HG03039 (cell line): Measurements from ENCODE around the gene SAMD8.

Experiments used
- ATAC-seq: cut with Tn5 transposase; IDR thresholded peaks from one replicate; pipeline ENCODE4 v1.9.1; 2021; ENCODE audit warnings: mild to moderate bottlenecking, moderate library complexity; ENCODE audit not compliant: unreplicated experiment

Gene SAMD8

DNA sequence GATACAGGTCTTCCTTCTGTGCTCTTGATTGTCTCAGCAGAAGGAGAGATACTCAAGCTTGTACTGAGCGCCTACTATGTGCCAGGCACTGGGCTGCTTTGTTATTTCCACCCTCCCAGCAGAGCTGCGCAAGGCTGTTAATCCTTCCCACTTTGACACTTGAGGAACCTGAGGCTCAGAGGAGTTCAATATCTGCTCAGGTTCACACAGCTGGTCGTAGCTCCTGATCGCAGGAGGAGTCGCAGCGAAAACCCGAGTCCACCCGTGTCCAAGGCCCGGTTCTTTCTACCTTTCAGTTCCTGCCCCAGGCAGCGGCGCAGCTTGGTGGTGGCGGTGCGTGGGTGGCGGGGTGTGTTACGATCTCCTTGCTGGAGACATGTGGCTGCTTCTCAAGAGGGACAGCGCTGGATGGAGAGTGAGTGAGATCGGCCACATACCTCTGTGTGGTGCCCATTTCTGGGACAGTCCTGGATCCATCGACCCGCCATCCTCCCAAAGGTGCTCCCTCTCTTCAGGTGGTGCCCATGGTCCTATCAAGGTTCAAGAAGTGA is 26.5 kb upstream of the SAMD8 start:
- ATAC-seq, result no peak

DNA sequence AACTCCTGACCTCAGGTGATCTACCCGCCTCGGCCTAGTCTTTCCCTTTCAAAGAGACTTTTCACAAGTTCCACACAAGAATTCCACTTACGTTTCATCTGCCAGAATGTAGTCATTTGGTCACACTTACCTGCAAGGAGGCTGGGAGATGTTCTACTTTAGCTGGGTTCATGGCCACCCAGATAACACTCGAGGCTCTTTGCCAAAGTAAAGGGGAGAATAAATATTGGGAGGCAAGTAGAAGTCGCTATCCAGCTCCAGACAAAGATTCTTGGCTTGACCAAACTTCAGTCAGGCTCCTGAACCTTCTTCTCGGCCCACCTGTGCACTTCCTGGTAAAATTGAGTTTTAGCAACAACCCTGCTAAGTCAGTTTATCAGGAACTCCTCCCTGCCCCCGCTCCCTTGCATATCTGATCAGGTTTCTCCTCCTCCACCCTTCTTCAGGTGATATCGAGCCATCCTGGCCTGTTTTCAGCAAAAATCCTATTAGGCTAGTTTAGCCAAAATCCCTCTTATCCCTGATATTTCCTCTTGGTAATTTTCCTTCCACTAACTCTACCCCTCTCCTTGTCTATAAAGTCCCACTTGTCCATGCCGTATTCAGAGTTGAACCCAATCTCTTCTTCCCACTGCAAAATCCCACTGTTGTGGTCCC is 25.1 kb upstream of the SAMD8 start:
- ATAC-seq, result no peak

DNA sequence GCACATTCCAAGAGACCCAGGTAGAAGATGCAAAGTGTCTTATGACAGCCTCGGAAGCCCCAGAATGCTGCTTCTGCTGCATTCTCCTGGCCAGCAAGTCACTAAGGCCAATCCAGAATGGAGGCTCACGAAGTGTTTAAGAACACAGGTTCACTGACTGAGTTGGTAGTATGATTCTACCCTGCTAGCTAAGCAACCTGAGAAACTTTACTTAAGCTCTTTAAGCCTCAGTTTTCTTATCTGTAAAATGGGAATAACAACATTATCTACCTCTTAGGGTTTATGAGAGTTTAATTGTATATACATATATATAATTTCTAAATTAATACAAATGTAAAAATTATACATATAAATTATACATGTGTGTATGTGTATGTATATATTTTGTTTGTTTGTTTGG is 22.8 kb upstream of the SAMD8 start:
- no peak for ATAC-seq

DNA sequence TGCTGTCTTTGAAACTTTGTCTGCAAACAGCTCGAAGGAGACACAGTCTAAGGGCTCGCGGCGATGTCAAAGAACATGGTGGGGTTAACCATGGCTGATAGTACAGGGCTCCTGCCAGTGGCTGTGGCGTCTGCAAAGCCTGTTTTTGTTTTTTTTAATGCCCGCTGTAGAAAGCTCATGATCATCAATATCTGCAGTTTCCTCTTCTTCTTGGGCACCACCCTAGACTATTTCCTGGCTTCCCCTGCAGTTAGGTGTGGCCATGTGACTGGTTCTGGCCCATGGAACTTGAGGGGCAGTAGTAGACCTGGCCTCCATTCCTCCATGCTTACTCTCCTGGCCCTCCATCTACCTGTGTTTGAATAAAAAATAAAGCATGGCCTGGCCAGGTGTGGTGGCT is 21.8 kb upstream of the SAMD8 start:
- no peak for ATAC-seq

DNA sequence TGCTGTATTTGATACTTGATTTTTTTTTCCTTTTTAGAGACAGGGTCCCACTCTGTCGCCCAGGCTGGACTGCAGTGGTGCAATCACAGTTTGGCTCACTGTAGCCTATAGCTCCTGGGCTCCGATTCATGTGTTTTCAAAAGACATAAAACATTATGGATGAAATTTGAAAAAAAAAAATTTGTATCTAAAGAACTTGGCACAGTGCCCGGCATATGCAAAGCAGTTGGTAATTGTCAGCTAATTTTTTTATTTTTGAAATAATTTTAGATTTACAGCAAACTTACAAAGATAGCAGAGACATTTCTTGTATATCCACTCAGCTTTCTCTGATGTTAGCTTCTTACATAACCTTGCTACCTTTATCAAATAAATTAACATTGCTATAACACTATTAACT is 20.3 kb upstream of the SAMD8 start:
- ATAC-seq, result no peak

DNA sequence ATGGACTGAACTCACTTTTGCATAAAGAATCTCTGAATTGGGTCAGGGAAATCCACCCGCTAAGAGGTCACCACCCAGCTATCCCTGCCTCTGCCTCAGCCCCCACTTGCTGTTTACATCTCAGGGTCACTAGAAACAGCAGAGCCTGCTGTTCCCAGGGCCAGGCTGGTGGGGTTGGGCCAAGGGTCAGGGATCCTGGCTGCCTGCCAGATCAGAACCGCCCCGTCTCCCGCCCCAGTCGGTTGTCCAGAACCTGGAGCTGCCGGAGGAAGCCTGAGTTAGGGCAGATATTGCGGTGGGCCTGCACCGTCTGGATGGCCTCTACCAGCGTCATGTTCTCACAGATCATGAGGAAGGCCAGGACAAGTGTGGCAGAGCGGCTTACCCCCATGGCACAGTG is 17.0 kb upstream of the SAMD8 start:
- no peak for ATAC-seq

DNA sequence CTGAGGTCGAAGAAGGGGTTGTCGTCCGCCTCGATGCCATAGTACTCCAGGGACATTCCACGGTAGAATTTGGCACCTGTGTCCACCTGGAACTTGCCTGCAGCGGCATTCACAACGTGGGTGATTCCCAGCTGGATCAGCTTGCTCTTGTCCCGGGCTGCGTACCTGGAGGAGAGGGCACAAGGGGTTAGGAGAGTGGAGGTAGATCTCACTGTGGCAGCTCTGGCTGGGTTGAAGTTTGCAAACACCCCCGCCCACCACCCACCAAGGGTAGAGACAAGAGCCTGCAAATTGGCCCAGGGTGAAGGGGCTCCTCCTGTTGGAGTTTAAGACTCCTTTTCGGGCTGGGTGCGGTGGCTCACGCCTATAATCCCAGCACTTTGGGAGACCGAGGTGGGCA is 15.8 kb upstream of the SAMD8 start:
- no peak for ATAC-seq

DNA sequence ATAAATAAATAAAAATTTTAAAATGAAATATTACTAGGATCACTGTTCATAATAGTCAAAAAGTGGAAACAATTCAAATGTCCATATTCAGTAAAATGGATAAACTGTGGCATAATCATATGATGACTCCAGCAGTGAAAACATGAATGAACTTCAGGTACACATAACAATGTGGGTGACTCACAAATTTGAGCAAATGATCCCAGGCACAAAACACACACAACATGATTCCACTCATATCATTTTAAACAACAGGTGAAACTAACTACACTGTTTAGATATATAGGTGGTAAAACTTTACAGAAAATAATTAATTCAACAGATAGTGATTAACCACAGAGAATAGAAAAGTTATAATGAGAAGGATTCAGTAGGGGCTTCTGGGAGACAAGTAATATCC is 14.7 kb upstream of the SAMD8 start:
- ATAC-seq, result no peak

DNA sequence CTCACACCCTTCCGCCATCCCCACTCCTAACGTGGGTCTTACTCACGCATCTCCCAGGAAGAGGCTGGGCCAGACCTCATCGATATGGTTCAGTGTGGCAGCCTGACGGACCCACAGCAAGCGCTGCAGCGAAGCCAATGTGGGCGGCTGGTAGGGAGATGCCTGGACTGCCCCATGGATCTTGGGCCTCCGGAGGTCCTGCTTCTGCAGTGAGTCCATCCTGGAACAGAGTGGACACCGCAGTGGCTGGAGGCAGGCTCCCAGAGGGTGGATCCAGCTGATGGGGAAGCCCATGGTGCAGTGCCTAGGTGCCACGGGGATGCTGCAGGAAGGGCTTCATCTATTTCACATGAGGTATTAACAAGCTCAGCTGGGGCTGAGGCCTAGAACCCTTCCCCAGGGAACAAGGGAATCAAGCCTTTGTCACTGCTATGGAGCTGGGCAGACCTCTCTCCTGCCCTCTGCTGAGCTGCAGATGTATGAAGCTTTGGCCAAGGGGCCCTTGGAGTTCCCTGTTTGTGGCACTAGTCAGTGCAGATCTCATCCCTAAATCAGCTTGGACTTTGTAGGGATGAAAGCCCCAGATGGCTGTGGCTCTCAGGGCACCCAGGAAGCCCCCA is 13.7 kb upstream of the SAMD8 start:
- ATAC-seq, result no peak

DNA sequence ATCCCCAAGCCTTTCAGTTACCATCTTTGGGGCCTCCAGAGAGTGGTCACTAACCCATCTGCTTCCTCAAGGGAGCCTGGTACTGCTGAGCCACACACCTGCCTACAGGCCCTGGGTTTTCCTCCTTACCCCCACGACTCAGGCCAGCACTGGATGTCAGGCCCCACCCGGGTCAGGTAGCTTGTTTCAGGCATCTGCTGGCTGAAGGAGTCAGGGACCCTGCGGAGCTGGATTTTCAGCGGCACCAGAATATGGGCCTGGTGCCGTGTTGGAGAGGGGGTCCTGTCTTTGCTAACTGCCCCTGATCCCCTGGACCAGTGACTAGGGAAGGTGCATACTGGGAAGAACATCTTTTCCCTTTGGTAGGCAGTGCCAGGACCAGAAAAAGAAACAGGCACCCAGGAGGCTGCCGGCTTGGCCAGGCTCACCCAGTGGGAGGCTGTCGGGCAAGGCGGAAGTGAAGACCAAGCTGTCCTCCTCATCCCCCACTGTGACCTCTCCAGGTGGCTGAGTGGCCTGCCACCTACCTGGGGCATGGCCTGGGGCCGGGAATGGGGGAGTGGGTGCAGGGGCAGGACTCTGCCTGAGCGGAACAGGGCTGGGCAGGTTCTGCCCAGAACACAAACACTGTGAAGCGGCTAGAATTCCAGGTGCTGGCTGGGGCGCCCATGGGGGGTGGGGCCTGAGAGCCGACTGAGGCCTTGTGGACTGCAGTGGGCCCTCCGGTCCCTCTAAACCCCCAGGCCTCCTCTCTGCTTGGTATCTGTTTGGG is 12.4 kb upstream of the SAMD8 start:
- ATAC-seq, result no peak

DNA sequence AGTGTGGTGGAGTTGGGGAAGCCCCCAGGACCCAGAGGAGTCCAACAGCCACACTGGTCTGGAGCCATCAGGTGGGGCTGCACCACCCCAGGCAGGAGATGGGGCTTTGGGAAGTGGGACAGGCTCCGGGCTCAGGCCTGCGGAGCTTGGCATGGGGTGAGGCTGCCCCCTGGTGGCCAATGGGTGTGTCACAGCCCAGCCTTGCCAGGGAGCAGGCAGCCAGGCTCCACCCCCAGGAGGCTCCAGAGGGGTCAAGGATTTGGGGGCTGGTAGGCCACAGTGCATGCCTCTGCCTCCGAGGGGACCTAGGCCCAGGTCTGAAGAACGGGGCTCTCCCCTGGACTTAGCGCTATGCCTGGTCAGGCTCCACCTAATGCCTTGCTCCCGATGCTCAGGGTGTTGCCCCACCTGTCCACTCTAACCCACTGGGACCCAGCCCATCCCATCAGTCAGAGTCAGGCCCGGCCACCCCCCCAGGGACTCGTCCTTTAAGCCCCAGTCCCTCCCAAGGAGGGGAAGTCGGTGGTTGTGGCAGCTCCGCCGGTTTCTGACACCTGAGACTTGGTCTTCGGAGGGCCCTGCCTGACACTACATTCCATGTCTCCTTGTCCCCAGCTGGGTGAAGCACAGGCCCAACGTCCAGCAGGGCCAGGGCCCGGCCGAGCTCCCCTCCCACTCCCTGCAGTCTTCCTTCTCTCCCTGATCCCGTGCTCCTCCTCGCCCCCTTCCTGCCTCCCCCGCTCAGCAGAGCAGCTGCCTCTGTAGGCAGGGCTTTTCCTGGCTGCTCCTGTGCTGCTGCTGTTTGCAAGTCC is 11.3 kb upstream of the SAMD8 start:
- no peak for ATAC-seq

DNA sequence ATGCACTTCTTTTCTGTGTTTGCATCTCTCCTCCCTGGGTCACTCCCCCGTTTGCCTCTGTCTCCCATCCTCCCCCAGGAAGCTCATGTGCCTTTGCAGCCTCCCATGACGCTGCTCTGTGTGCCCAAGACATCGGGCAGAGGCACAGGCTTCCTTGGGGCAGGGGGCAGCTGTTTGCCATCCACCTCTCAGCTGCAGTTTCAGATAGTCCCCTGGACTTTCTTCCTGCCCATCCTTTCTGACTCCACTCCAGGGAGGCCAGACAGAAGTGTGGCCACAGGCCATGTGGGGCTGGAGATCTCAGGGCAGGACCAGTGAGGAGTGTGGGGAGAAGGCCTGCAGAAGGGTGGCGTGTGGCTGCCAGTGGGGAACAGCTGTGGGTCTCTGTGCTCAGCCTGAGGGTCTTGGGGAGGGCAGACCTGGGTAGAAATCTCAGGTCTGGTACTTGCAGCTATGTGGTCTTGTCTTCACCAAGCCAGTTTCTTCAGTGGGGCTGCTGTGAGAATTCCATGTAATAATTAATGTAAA is 10.6 kb upstream of the SAMD8 start:
- ATAC-seq, result no peak

DNA sequence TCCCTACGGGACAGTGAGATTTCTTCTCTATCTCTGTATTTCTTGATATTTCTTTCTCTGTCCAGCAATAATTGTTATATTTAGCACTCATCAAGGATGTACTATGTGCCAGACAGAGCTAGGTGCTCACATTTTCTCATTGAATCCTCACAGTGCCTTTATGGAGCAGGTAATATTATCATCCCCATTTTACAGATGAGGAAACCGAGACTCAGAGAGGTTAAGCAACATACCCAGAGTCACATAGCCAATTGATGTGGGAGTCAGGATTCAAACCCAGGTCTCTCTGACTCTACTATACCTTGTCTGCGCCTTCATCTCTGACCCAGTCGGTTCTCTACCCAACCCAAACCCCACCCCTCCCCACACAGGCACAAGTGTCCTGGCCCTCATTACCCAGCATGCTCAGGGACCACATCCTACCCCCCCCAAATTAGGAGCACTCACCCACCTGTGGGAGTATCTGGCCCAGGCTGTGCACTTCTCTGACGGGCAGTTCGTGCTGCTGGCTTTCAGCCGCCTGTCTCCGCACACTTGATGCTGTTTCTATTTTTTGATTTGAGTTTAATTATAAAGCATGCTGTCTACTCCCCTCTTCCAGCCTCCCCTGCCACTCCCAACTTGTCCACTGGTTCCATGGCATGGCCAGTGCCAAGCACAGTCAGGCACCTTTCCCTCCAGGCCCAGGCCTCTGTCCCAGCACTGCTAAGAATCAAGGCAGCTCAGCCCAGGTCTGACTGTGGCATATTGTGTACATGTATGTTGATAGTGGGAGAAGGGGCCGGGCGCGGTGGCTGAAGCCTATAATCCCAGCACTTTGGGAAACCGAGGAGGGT is 9.8 kb upstream of the SAMD8 start:
- ATAC-seq, result no peak

DNA sequence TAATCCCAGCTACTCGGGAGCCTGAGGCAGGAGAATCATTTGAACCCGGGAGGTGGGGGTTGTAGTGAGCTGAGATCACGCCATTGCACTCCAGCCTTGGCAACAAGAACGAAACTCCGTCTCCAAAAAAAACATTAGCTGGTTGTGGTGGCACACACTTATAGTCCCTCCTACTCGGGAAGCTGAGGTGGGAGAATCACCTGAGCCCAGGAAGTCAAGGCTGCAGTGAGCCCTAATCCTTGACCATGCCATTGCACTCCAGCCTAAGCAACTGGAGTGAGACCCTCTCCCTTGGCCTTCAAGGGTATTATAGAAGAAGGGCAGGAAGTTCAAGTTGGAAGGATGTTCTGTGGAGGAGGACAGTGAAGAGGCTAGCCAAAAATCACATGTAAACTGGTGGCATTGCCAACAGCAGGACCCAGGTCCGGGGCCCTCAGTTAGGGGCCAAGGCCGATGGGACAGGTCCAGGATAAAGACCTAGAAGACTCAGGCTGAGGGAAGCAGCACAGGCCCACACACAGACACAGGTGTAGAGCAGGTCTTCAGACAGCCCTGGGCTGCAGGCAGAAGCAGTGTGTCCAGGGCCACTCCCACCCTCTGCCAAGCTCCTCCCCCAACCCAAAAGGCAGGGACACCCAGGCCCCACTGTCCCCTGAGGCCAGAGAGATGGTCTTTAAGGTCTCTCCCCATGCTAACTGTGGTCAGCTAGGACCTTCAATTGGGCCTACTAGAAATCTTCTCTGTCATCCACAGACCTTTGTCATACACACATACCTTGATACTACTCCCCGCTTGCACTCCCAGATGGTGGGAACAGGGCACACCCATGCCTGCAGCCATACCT is 8.4 kb upstream of the SAMD8 start:
- ATAC-seq, result no peak

DNA sequence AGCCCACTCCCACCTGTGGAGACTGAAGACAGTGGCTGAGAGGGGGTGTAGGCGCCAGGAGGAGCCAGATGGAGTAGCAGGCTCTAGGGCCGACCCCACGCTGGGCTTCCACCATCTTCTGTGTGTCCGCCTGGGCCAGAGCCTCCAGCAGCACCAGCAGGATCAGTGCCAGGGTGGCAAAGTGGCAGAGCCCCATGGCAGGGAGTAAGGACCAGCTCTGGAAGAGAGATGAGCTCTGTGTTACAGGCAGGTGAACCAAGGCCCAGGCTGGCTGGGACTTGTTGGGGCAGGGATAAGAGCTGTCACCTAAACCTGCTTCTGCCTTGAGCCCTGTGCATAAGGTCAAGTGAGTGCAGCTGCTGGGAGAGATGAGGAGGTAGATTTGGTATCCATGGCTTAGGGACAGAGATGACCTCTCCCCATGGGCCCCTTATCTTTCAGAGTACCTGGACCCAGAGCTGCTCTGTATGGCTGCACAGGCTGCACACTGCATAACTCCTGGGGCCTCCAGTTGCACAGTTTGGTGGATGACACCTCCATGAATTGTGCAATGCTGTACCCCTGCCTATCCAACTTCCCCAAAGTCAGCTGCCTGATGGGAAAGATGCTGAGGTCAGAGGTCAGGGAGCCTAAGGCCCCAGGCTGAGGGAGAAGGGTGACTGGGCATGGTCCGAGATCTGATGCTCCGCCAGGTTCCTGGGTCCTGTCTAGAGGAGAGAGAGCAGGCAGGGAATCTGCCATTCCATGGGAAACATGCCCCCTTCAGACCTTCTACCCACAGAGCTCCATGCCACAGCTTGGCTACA is 7.4 kb upstream of the SAMD8 start:
- ATAC-seq, result no peak

DNA sequence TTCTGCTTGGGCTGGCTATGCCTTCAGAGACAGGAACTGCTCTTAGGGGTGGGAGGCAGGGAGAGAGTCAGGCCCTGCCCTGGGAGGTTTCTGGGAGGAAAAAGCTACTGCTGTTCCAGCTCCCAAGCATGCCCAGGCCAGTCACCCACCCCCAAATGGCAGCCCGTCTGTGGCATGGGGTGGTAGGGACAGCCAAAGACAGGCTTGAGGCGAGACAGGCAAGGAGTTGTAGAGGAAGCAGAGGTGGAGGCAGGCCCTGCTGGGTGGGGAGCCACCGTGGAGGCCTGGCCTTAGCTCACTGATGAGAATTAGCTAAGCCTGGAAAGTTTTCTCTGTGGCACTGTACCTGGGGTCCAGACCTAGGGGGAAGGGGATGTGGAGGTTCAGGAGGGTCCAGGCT is 6.6 kb upstream of the SAMD8 start:
- no peak for ATAC-seq

DNA sequence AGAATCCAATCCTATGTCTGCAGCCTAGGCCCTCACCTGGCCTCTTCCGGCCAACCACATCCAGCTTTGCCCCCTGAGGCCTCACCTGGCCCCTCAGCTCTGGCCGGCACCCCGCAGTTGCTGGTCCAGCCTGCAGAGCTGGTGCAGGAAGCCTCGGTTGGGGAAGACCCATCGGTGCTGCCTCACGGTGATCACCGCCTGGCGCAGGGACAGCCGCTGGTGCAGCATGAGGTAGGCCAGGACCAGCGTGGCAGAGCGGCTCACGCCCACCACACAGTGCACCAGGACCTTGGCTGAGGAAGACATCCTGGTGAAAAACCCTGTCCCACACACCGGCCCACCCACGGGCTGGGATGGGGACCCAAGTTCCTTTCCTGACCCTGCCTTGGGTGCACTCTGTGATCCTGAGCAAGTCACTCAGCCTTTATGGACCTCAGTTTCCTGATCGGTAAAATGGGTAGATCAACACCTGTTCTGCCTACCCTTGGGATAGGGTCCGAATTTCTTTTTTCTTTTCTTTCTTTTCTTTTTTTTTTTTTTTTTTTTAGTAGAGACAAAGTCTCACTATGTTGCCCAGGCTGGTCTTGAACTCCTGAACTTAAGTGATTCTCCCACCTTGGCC is 5.8 kb upstream of the SAMD8 start:
- no peak for ATAC-seq

DNA sequence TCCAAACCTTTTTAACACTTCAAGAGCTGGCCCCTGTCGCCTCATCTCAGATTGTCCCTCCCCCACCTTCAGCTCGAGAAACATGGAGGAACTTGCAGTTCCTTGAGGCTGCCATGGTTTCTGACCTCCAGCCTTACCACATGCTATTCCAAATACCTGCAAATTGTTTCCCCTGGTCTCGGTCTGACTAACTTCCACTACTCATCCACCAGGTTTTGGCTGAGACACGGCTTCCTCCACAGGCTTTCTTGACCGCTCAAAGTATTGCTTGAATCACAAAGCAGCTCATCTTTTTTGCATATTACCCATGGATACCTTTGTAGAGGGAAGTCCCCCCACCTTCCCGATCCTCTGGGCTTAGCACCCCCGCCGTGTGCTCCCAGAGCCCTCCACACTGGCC is 5.2 kb upstream of the SAMD8 start:
- no peak for ATAC-seq
